ENCODE results near the gene SLC35C1. TPM values are rescaled to one million over a fixed set of nuclear protein-coding genes. Genes with fewer than 3 reads are reported as not detected.
A peak's percentile ranks its signal among the peaks of the same experiment; 100 is the strongest.

Gene SLC35C1
- total and polyA plus RNA-seq, 2 experiments from 2014 or later = 6.8 to 11.0 TPM

- no peak for TF ChIP-seq JUNB (IDR thresholded peaks at IDR 0.05; ENCODE audit: unreplicated experiment)
- TF ChIP-seq EZH2phosphoT487 (IDR thresholded peaks at IDR 0.05; ENCODE audit: unreplicated experiment) = no peak
- no peak for TF ChIP-seq ZNF331 (CRISPR knock-in tag; IDR thresholded peaks at IDR 0.05; ENCODE audit: low read depth)
- no peak for TF ChIP-seq POLR2AphosphoS5 (IDR thresholded peaks at IDR 0.05; ENCODE audit: low read depth)
- no peak for TF ChIP-seq NANOG (IDR thresholded peaks at IDR 0.05; ENCODE audit: borderline replicate concordance)
- no peak for TF ChIP-seq STAT1 (IDR thresholded peaks at IDR 0.05; ENCODE audit: unreplicated experiment)
- no peak for TF ChIP-seq ZNF462 (CRISPR knock-in tag; IDR thresholded peaks at IDR 0.05)
Measured at GRCh38 chr11:45844822-45845578, 40.1 kb downstream of the SLC35C1 start (continued).

DNA sequence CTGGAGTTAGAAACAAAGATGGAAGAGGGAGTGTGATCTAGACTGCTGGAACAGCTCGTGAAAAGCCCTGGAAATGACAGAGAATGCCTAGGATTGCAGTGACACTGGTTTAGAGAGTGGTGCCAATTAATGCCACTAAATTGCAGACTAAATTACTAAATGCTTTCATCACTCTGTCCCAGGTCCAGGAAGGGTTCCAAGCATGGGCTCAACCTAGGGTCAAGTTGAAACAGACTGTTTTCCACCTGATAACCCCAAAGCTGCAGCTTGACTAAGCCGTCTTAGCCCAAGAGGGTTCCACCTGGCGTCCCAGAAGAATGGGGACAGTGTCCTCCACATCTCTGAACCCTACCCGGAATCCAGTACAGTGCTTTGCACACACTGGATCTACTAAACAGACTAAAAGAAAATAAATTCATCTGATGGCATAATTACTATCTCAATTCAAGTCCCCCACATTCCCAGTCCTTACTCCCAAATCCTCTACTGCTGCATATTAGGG lies 41.3 kb downstream of the SLC35C1 start:
- Mint-ChIP-seq H3K36me3 (ENCODE audit: low read depth) (no peaks in the 10 kb centered on the region), H3K27me3 (ENCODE audit: insufficient read depth, low read depth, poor library complexity) (peaks cover 20% of the 10 kb centered on the region), H3K4me1 (peaks cover 18% of the 10 kb centered on the region; the same call in 2 of the 3 replicates), H3K9me3 (no peaks in the 10 kb centered on the region), H3K27ac (no peak overlapping the region), H3K4me3 (peak overlapping the region; percentile 83; the same call in 1 of the 3 replicates)
- H3K4me3 ChIP-seq = no peak overlapping the region
- H3K9me2 ChIP-seq (ENCODE audit: insufficient read depth) = no peaks in the 10 kb centered on the region
- H2AFZ ChIP-seq = no peak overlapping the region
- H3K36me3 ChIP-seq (ENCODE audit: insufficient read depth) = no peaks in the 10 kb centered on the region
- no peak overlapping the region for H3K27ac ChIP-seq (ENCODE audit: low read depth)
- H3K79me2 ChIP-seq (replicated peaks; ENCODE audit: insufficient read depth) = peaks cover 17% of the 10 kb centered on the region
- DNase-seq (ENCODE audit: low spot score) (no peak), ATAC-seq (no peak)
- peaks cover 35% of the 10 kb centered on the region for H3K27me3 ChIP-seq (ENCODE audit: insufficient read depth)
- H4K20me1 ChIP-seq (replicated peaks; ENCODE audit: insufficient read depth) = peaks cover 13% of the 10 kb centered on the region; the same call in 1 of the 2 replicates
- no peak overlapping the region for H3K4me2 ChIP-seq
- peaks cover 10% of the 10 kb centered on the region; the same call in 1 of the 2 replicates for H3K4me1 ChIP-seq (ENCODE audit: insufficient read depth)
- H3F3A ChIP-seq (replicated peaks; ENCODE audit: low read depth) = 0 out of 2 replicates have a peak, but pooled peaks cover 5% of the 10 kb centered on the region
- TF ChIP-seq ZNF331 (CRISPR knock-in tag; IDR thresholded peaks at IDR 0.05; ENCODE audit: low read depth) = no peak
- TF ChIP-seq, protein P1, sequence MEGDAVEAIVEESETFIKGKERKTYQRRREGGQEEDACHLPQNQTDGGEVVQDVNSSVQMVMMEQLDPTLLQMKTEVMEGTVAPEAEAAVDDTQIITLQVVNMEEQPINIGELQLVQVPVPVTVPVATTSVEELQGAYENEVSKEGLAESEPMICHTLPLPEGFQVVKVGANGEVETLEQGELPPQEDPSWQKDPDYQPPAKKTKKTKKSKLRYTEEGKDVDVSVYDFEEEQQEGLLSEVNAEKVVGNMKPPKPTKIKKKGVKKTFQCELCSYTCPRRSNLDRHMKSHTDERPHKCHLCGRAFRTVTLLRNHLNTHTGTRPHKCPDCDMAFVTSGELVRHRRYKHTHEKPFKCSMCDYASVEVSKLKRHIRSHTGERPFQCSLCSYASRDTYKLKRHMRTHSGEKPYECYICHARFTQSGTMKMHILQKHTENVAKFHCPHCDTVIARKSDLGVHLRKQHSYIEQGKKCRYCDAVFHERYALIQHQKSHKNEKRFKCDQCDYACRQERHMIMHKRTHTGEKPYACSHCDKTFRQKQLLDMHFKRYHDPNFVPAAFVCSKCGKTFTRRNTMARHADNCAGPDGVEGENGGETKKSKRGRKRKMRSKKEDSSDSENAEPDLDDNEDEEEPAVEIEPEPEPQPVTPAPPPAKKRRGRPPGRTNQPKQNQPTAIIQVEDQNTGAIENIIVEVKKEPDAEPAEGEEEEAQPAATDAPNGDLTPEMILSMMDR (conservative IDR thresholded peaks at IDR 0.05; ENCODE audit: low read depth in 2 of 2) = no peak
- no peak for TF ChIP-seq CREB1 (CRISPR knock-in tag; IDR thresholded peaks at IDR 0.05; ENCODE audit: low read depth)
- no peak for TF ChIP-seq POLR2AphosphoS5 (IDR thresholded peaks at IDR 0.05; ENCODE audit: low read depth)
- TF ChIP-seq EZH2 (IDR thresholded peaks at IDR 0.05; ENCODE audit: low read depth, unreplicated experiment) = no peak
- TF ChIP-seq, protein P2, sequence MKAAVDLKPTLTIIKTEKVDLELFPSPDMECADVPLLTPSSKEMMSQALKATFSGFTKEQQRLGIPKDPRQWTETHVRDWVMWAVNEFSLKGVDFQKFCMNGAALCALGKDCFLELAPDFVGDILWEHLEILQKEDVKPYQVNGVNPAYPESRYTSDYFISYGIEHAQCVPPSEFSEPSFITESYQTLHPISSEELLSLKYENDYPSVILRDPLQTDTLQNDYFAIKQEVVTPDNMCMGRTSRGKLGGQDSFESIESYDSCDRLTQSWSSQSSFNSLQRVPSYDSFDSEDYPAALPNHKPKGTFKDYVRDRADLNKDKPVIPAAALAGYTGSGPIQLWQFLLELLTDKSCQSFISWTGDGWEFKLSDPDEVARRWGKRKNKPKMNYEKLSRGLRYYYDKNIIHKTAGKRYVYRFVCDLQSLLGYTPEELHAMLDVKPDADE (IDR thresholded peaks at IDR 0.05) = no peak
